Hematopoietic multipotent progenitor cell treated with erythropoietin and hydrocortisone succinate and interleukin-3 and kit ligand, for 8 days (in vitro differentiated cells): ENCODE measurements around the gene DDX10.
"Not testable (repeated sequence)": the region's sequence is repeated elsewhere in the genome, so short reads cannot be mapped to it uniquely, and the experiment has no call there.

ENCODE experiments used
- DNase-seq: peaks from one replicate; pipeline ENCODE4 v3.0.0-alpha.2; 2015

Gene DDX10

DNA sequence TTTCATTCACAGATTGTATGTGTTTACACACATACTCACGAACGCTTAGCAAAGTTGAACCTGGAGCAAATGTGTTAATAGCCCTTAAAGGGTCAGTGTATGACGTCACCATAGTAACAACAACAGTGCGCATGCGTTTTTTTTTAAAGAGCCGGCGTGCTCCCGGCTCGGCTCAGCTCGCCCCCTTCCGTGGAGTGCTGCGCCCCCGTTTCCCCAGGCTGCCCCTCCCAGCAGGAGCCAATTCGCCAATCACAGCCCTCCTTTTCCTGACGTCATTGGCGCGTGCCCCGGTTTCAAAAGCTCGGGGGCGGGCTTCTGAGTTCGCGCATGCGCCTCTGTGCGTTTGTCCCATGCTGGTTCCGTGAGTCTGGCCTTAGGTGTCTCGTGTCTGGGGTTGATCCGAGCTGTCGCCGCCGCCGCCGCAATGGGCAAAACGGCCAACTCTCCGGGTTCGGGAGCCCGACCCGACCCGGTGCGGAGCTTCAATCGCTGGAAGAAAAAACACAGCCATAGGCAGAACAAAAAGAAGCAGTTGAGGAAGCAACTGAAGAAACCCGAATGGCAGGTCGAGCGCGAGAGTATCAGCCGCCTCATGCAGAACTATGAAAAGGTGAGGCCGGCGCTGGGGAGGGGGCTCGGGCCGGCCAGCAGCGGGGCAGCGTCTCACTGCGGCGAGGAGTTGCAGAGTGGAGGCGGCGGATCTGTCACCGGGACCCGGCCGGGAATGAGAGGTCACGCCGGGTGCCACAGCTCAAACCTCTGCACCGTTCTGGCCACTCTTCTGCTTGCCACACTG is at the start of gene DDX10:
Gene DDX10, plus strand, starts transcription at position 340 of the 796 bp plus-strand sequence. Its CDS starts 85 bp downstream, at position 425.
- DNase-seq = peak; percentile 98

DNA sequence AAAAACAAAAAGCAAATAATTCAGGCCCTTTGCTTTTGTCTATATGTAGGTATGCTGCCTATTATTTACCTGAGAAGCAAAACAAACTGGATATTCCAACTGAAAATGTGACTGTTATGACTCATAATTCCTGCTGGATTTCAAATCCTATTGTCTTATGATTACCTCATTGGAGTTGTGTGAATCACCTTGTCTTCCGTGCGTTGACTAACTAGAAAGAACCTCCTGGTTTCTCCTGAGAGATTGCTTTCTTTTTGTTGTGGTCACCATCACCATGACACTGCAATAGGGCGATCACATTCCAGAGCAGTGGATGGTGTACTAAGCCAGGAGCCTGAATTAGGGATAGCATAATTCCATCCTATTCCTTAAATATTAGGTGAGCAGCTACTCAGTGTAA is 48.3 kb upstream of the DDX10 start:
- no peak for DNase-seq

DNA sequence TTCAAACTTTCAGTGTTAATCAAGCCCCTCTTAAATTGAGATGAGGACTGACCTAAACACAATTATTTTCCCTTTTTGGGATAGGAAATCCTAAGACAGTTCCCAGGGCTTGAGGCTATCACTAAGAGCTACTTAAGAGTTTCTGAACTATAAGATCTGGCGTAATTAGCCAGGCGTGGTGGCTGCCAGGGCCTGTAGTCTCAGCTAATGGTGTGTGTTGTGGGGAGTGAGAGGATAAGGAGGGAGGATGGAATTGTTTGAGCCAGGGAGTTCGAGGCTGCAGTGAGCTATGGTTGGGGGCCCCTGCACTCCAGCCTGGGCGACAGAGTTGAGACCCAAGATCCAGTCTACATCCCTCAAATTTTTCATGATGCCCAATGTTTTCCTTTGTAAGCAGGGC is 47.8 kb upstream of the DDX10 start:
- DNase-seq = no peak

DNA sequence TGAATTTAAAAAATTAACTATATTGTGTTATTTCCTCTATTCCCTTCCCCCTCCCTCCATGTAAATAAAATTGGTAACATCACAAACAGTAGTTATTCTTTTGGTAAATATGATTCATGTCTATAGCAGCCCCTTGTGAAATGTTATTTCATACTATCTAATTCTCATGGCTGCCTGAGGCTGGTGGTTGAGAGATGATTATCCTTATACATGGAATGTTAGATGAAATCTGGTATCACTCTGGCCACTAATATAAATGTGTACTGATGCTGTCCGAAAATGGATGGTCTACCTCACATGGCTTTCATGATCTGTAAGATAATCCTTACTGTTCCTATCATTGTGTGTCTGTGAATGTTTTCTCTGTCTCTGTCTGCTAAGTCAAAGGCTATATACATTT is 46.3 kb upstream of the DDX10 start:
- no peak for DNase-seq

DNA sequence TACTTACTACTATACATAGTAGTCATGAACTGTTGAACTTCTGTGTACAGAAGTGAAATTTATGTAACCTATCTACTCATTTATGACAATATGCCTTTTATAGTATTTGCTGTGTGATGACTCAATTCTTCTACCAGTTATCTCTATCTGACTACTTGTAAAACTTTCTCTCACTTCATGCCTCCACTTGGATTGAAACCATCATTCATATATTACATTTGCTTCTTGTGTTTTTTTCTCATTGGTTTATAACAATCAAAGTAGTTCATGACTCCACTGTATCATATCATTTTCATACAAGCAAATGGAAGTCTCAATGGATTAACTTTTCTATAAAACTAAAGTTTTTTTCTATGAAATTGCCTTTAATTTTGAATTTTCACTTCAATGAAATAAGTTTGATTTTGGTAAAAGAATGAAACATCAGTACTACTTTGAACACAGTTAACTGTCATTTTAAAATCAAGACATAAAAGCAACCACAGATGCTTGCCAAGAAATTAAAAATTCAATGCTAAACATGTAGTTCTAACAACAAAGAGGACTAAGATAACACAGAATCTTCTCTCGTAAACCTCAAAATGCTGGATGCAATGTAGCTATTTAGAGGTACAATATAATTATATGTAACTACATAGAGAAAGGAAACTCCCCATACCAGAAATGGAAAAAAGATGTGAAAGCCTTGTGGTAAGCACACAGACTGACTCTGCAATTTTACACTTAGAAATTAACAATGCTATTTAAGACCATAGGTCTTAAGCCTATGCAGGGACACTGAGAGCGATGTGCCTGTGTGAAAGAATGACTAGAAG is 43.7 kb upstream of the DDX10 start:
- no peak for DNase-seq

DNA sequence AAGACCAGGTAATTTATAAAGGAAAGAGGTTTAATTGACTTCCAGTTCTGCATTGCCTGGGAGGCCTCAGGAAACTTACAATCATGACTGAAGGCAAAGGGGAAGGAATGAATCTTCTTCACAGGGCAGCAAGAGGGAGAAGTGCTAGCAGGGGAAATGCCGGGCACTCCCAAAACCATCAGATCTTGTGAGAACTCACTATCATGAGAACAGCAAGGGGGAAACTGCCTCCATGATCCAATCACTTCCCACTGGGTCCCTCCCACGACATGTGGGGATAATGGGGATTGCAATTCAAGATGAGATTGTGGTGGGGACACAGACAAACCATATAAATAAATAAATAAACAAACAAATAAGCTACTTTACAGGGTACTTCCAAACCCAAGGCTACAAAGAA is 42.5 kb upstream of the DDX10 start:
- no peak for DNase-seq

DNA sequence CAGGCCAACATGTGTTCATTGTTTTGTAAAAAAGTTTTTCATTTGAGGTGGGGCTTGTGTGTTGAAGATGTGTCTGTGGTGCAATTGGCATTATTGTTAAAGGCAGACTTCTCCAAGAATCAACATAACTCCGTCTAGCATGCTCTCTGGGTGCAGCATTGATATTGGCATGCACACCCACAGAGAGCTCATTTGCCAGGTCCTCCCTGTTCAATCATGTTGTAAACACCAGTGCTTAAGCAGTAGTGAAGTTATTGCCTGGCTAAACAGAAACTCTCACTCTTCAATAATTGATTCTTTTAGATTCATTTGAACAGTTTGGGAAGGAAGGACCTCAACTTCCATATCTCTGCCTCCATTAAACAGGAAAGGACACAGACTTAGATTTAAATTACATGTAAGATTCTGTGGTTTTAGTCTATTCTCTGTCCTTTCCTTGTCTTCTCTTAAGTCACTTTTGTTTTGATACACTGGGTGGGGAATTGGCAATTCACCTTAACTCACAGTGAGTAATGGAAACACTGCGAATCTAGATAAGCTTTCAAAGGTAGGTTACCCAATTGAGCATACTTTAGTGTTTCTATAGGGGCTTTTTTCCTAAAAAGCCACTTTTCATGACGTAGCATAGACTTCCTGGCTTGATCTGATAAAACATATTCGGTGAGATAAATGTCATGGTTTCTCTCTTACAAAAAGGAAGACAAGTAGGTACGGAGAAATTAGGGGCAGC is 40.5 kb upstream of the DDX10 start:
- DNase-seq = no peak

DNA sequence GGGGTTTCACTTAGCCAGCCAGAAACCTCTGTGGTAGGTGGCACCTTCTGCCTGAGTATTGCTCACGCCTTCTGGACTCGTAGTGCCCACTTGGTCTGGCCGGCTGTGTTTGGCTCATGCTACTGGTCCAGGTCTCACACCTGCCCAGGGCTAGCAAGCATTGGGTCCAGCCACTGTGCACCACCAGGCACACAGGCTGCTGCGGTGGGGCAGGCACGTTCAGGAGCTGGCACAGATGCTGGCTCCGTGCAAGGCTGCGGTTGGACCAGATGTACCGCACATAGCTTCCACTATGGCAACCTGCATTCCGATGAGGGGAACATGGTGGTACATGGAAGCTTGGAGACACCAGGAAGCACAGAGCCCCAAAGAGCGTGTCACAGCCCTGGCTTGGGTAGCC is 36.5 kb upstream of the DDX10 start:
- no peak for DNase-seq

DNA sequence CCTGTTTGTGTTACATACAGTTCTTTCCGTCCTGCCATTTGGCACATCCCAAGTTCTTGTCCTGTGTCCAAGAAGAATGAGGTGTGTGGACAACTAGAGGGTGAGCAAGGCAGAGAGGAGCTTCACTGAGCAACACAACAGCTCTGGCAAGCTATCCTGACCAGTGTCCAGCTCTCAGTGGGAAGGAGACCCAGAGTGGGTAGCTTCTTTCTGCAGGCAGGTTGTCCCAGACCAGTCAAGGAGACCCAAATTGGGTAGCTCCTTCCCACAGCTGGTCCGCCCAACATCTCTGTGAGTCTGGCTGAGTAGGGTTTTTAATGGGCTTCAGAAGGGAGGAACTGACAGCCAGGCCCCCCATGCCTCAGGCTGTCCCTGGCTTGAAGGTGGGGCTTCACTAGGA is 36.1 kb upstream of the DDX10 start:
- no peak for DNase-seq

DNA sequence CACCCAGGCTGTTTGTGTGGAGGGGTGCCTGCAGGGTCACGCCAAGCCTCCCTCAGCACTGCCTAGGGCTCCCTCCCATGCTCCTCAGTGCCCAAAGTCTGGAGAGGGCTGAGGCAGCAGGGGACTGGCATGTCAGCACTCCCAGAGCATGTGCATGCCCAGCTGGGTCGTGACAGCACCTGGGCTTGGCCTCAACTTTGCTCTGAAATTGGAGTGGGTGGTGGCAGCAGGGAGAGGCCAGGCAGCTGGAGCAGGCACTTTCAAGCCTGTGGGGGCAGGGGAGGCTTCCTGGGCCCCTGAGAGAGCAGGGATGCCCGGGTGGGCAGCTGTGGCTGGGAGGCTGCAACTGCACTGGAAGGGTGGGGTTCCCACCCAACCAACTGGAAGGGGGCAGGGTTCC is 35.6 kb upstream of the DDX10 start:
- no peak for DNase-seq

DNA sequence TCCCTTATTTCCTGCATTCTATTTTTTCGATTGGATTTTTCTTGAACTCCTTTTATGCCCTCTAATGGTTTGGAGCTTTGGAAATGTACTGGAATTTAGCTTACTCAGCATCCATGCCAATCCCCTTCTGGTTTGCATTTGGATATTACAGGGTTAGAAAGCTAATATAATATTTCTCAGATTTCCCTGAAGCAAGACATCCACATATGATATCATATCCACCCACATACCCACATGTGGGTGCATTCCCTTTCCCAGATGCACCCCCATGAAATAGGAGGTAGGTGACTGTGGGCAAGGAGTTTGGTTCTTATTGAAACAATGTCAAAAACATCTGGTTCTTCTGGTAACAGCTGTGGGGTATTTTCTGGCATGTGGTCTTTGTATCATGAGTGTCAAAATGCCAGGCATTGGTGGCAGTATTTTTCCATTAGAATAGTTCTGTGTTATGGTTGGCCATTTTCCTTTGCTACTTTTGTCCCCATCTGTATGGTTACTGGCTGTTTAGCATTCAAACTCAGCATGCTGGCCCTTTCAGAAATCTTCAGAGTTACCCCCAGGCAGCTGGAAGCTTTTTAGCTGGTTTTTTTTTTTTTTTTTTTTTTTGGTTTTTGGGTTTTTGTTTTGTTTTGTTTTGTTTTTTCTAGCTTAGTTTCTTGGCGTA is 32.7 kb upstream of the DDX10 start:
- no peak for DNase-seq

DNA sequence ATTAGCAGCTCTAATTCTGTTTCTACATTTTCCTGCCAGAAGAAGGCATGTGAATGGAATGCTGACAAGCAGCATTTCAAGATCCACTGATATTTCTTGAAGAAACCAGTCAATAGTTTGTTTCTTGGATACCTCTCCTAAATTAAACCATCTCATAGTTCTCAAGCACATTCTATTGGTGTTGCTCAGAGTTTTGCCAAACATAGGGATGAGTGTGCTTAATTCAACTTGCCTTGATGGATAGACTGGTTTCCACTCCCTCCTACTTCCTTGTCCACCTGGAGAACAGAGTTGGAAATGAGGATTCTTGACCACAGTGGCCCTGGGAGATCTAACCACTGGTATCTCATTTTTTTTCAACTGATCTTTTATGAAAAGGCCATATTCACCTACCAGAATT is 29.8 kb upstream of the DDX10 start:
- no peak for DNase-seq

DNA sequence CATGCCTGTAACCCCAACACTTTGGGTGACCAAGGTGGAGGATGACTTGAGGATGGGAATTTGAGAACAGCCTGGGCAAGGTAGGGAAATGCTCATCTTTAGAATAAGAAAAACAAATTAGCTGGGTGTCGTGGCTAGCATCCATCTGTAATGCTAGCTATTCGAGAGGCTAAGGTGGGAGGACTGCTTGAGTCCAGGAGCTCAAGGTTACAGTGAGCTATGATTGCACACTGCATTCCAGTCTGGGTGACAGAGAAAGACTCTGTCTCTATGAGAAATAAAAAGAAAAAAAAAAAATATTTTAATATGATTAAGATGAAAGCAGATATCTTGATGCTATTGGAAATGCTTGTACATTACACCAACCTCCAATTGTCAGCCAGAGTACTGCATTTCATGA is 28.6 kb upstream of the DDX10 start:
- DNase-seq = no peak

DNA sequence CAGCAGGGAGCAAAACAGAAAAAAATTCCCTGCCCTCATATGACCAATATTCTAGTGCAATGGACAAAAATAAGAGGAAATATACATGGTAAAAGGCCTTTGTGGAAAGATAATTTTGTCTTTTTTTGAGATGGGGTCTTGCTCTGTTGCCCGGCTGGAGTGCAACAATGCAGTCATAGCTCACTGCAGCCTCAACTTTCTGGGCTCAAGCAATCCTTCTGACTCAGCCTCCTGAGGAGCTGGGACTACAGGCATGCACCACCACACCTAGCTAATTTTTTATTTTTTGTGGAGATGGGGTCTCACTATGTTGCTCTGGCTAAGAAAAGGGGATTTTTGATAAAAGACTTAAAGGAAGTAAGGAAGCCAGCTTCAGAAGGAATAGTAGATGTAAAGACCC is 25.7 kb upstream of the DDX10 start:
- no peak for DNase-seq

DNA sequence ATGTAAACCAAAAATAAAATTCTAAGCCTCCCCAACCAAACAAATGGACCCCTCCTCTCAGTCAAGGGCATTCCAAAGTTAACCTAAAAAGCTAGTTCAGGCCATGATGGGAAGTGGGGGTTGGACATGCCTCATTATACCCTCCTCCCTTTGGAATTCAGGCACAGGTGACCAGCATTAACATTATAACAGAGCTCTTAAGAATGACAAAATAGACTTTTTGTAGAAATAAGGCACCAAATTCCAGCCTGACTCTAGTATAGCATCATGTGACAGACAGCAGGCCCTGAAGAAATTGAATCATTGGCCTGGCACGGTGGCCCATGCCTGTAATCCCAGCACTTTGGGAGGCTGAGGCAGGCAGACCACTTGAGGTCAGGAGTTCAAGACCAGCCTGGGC is 23.1 kb upstream of the DDX10 start:
- not testable (repeated sequence) for DNase-seq

DNA sequence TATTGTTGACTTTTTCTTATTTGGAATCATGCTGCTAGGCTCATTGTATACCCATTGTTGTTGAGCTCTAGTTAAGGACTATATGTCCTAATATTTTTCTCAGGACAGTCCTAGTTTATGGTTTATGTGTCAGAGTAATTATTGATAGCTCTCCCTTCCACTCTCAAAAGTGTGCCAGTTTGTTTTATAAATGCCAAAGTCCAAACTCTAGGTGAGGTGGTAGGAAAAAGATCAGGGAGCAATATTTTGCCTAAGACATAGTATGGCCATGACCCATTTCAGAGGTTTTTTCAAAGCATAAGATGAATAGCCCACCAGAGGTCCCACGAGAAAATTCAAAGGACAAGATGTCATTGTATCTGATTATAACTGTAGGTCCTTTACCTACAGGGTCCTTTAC is 20.9 kb upstream of the DDX10 start:
- DNase-seq = no peak

DNA sequence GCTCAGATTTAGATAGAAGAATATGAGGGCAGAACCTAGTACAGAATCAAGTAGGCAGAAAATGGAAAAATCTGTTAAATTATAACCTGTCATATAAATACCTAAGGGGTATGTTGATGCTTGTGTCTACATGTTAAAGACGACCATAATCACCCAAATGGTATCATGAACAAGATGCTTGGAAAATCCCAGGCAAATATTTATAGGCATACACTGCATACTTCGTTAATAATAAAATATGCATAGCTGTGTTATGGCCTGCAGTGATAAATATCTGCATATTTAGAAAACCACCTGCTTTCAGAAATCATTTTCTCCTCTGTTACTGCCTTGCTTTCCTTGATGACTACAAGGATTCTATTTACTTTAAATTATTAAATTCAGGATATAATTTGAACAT is 18.9 kb upstream of the DDX10 start:
- no peak for DNase-seq

DNA sequence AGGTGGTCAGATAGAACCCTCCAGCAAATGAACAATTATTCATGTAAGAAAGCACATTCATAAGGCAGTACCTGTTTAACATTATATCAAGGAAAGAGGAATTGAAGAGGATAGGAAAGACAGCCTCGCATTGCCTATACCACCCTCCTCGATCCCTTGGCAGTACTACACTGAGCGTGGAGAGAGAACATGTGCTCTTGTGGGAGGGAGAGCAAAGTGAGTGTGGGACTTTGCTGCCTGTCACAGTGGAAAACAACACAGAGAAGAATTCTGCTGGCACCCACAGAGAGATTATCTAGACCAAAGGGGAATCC is 17.5 kb upstream of the DDX10 start:
- DNase-seq = no peak

DNA sequence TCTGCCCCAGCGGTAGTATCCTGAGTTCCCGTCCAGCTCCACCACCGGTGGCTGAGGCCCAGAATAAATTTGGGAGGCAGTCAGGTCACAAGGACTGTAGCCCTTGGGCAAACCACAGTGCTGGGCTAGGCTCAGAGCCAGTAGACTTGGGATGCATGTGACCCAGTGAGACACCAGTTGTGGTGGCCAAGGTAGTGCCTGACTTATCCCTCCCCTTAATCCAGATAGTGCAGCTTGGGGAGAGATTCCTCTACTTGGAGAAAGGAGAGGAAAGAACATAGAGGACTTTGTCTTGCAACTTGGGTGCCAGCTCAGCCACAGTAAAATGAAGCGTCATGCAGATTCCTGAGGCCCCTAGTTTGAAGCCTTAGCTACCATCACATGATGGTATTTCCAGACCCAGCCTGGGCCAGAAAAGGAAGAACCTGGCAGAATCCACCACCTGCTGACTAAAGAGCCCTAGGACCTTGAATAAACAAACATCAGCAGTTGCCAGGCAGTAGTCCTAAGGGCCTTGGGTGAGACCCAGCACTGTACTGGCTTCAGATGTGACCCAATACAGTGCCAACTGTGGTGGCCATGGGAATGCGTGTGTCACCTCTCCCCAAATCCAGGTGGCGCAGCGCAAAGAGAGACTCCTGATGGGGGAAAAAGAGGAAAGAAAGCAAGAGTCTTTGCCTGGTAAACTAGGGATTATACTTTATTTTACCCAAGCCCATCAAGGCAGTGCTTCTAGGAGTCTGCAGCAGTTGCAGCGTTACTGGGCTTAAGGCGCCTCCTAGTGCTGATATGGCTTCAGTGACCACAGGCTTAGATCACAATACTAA is 17.0 kb upstream of the DDX10 start:
- peak; percentile 80 for DNase-seq

DNA sequence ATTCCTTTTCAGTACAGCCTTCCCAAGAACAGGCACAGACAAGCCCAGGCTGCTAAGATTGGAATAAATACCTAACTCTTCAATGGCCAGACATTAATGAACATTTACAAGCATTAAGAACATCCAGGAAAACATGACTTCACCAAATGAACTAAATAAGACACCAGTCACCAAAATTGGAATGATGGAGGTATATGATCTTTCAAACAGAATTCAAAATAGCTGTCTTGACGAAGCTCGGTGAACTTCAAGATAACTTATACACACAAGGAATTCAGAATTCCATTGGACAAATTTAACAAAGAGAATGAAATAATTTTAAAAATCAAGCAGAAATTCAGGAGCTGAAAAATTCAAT is 16.4 kb upstream of the DDX10 start:
- DNase-seq = no peak

DNA sequence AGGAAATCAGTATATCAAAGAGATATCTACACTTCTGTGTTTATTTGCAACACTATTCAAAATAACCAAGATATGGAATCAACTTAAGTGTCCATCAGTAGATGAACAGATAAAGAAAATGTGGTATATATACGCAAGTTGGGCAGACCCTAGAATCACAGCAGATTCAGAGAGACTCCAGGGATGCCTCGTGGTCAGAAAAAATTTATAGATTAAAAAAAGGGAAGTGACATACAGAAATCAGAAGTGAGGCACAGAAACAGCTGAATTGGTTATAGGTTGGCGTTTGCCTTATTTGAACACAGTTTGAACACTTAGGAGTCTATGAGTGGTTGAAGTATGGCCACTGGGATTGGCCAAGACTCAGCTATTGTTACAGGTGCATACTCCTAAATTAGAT is 10.8 kb upstream of the DDX10 start:
- DNase-seq = not testable (repeated sequence)

DNA sequence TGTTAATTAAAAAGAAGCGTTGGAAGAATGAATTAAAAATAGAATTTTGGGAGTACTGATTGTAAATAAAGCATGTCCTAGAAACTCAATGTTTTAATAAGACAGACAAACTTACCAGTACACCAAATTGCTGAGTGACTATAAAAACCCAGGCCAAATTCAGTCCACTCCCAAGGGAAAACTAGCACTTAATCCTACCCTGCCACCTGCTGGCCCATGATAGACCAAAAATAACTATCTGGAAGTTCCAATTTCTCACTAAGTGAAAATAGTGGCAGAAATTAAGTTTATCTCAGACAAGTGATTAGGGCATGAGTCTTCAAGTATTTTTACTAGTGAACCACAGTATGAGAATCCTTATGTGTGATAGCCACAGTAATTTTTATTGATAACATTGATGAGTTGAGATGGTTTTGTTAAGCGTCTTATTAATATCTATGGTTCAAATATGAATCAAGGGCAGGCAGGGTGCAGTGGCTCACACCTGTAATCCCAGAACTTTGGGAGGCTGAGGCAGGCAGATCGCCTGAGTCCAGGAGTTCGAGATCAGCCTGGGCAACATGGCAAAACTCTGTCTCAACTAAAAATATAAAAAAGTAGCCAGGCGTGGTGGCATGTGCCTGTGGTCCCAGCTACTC is 9.8 kb upstream of the DDX10 start:
- DNase-seq = peak; percentile 68
